GM12878 (cell line): Measurements from ENCODE around the gene TNFSF12. TPM values are rescaled to one million over a fixed set of nuclear protein-coding genes. Genes with fewer than 3 reads are reported as not detected.

Source experiments
- ATAC-seq: fragments of 200-7000 bp; cut with Tn5 transposase; 3 replicates; pipeline ENCODE4 v1.9.1; 2020; ENCODE audit warnings: mild to moderate bottlenecking, moderate library complexity
- BruUV-seq: library from RNA; stranded (reverse); fragments of 400-500 nt; replicated peaks from 2 replicates; lab custom pipeline; 2021; lab: Mats Ljungman, UMichigan
- CTCF ChIA-PET: fragments of 300-600 bp; sonication (Branson Sonifier 250); formaldehyde crosslinking; extraction: SDS; loops from one replicate; lab custom pipeline; 2021; ENCODE audit warnings: inconsistent platforms; lab: Yijun Ruan, JAX
- POLR2A ChIA-PET: fragments of 350-600 bp; formaldehyde crosslinking; extraction: SDS; loops from one replicate; lab custom pipeline; 2021; ENCODE audit warnings: inconsistent platforms; lab: Charles Lee
- RAD21 ChIA-PET: fragments of 300-600 bp; sonication (Branson Sonifier 250); formaldehyde crosslinking; loops from one replicate; lab custom pipeline; 2023; ENCODE audit warnings: antibody characterized with exemption; ENCODE audit not compliant: unreplicated experiment; lab: Charles Lee
- SMC1A ChIA-PET: fragments of 300-600 bp; sonication (Branson Sonifier 250); formaldehyde crosslinking; loops from one replicate; lab custom pipeline; 2023; ENCODE audit not compliant: unreplicated experiment, uncharacterized antibody; lab: Charles Lee
- DNase-seq: peaks from one replicate; pipeline ENCODE4 v3.0.0-alpha.2; 2011; ENCODE audit warnings: low read depth, low spot score
- FAIRE-seq: peaks from 3 replicates; lab custom pipeline; 2011; peaks lifted over from hg19 to GRCh38; lab: Jason Lieb, UNC
- H2AFZ ChIP-seq: 2 replicates; pipeline ENCODE4 v1.6.0; 2011; ENCODE audit warnings: low read depth, low read length, control low read depth; ENCODE audit not compliant: control insufficient read depth
- H3K27ac ChIP-seq: 2 replicates; pipeline ENCODE4 v1.5.1; 2011; ENCODE audit warnings: control low read depth; ENCODE audit not compliant: control insufficient read depth, insufficient read depth
- H3K27me3 ChIP-seq, 2 experiments: replicated peaks in 1 of 2; 2 replicates each; pipeline versions ENCODE4 v1.6.0 to v1.6.1; 2011; ENCODE audit warnings: low read length in 1 of 2; ENCODE audit not compliant: control insufficient read depth in 2 of 2, insufficient read depth in 2 of 2
- H3K36me3 ChIP-seq, 2 experiments: 2 replicates each; pipeline ENCODE4 v1.5.1; 2011; ENCODE audit warnings: low read length in 1 of 2; ENCODE audit not compliant: control insufficient read depth in 2 of 2, insufficient read depth in 2 of 2
- H3K4me1 ChIP-seq: 2 replicates; pipeline ENCODE4 v1.6.1; 2011; ENCODE audit warnings: mild to moderate bottlenecking, low read length, moderate library complexity, mixed read lengths; ENCODE audit not compliant: control insufficient read depth, insufficient read depth
- H3K4me2 ChIP-seq: 2 replicates; pipeline ENCODE4 v1.6.0; 2011; ENCODE audit warnings: control low read depth; ENCODE audit not compliant: control insufficient read depth, insufficient read depth
- H3K4me3 ChIP-seq: fragments of 200-600 bp; sonication (generic); 2 replicates; pipeline ENCODE4 v1.5.1; 2016
- H3K79me2 ChIP-seq: 2 replicates; pipeline ENCODE4 v1.6.0; 2011; ENCODE audit warnings: low read length; ENCODE audit not compliant: control insufficient read depth, insufficient read depth
- H3K9ac ChIP-seq: 2 replicates; pipeline ENCODE4 v1.8.0; 2011; ENCODE audit warnings: low read length, control low read depth, mixed read lengths; ENCODE audit not compliant: control insufficient read depth, insufficient read depth
- H3K9me3 ChIP-seq: replicated peaks from 3 replicates; pipeline ENCODE4 v1.5.1; 2011; ENCODE audit warnings: mild to moderate bottlenecking, low read length; ENCODE audit not compliant: control insufficient read depth, insufficient read depth
- H4K20me1 ChIP-seq: 2 replicates; pipeline ENCODE4 v1.6.0; 2011; ENCODE audit not compliant: control insufficient read depth, insufficient read depth
- BACH1 ChIP-seq: fragments of 450-650 bp; IDR thresholded peaks from 2 replicates; pipeline ENCODE4 v1.6.1; 2017; ENCODE audit warnings: mild to moderate bottlenecking, borderline replicate concordance
- EGR1 ChIP-seq, 2 experiments: IDR thresholded peaks; 1 replicate in 1 of 2; 2 replicates in 1 of 2; pipeline ENCODE4 v1.6.1; 2011 to 2012; ENCODE audit warnings: low read depth in 2 of 2, low read length in 2 of 2, borderline replicate concordance in 1 of 2, mild to moderate bottlenecking in 1 of 2, moderate library complexity in 1 of 2
- MAX ChIP-seq: IDR thresholded peaks from 2 replicates; pipeline ENCODE4 v1.6.1; 2012; ENCODE audit warnings: low read depth, low read length, improper control_type of control experiment
- NFYB ChIP-seq: IDR thresholded peaks from 2 replicates; pipeline ENCODE4 v1.6.1; 2011; ENCODE audit warnings: low read depth, mild to moderate bottlenecking, low read length, improper control_type of control experiment, moderate library complexity; ENCODE audit not compliant: insufficient read depth
- NR2C1 ChIP-seq: fragments of 450-650 bp; IDR thresholded peaks from 2 replicates; pipeline ENCODE4 v1.6.1; 2017; ENCODE audit warnings: antibody characterized with exemption, mild to moderate bottlenecking, moderate library complexity
- POLR2A ChIP-seq: IDR thresholded peaks from 2 replicates; pipeline ENCODE4 v1.6.1; 2011; ENCODE audit warnings: low read depth, mild to moderate bottlenecking, low read length
- POLR2AphosphoS5 ChIP-seq: IDR thresholded peaks from 2 replicates; pipeline ENCODE4 v1.6.1; 2011; ENCODE audit warnings: mild to moderate bottlenecking, low read length, inconsistent platforms
- POU2F2 ChIP-seq: IDR thresholded peaks from 3 replicates; pipeline ENCODE4 v1.6.1; 2011; ENCODE audit warnings: low read depth, mild to moderate bottlenecking, low read length, borderline replicate concordance
- SMAD5 ChIP-seq: IDR thresholded peaks from 2 replicates; pipeline ENCODE4 v1.6.1; 2016; ENCODE audit warnings: antibody characterized with exemption, low read depth
- STAT3 ChIP-seq: IDR thresholded peaks from 2 replicates; pipeline ENCODE4 v1.6.1; 2011; ENCODE audit warnings: low read depth, low read length, improper control_type of control experiment
- WGBS: methylation state at CpG from one replicate; pipeline ENCODE4 v1.1.6; 2016; ENCODE audit warnings: low lambda C conversion rate; ENCODE audit not compliant: insufficient replicate concordance, insufficient coverage; ENCODE audit errors: missing lambda C conversion rate; 5-methylcytosine and 5-hydroxymethylcytosine counted together
- in situ Hi-C: fragments of 300-500 bp; cut with MboI; formaldehyde crosslinking; loops from 9 replicates; pipeline ENCODE4 v1.14.3; 2018; ENCODE audit warnings: mixed read lengths
- intact Hi-C: fragments of 100-400 bp; cut with micrococcal nuclease; formaldehyde crosslinking; loops from one replicate; pipeline ENCODE4 v1.14.2; 2022; ENCODE audit not compliant: unreplicated experiment
- polyA plus RNA-seq, 11 experiments: library from polyadenylated mRNA; depleted of rRNA in 4 of 11; unstranded in 6 of 11; stranded (reverse) in 5 of 11; fragments of >200 nt; fragmentation: Nextera tagmentation in 4 of 11; fragmentation: Illumina TruSeq in 1 of 11; extraction: Ambion mirVana in 4 of 11; extraction: Trizol in 1 of 11; gene quantifications; 1 replicate in 1 of 11; 2 replicates in 10 of 11; pipeline versions ENCODE4 v1.2.1 to v1.2.3, GENCODE V29; 2011 to 2016; ENCODE audit warnings: inconsistent platforms in 2 of 11, missing spikeins in 2 of 11, low read depth in 1 of 11
- total RNA-seq, 4 experiments: library from RNA; depleted of rRNA in 3 of 4; stranded (reverse); fragments of >200 nt in 3 of 4; fragmentation: Illumina TruSeq in 1 of 4; extraction: Trizol in 1 of 4; gene quantifications; 2 replicates each; pipeline versions ENCODE4 v1.2.1 to v1.2.3, GENCODE V29; 2013 to 2021

Gene TNFSF12
- total and polyA plus RNA-seq, 10 of the 15 experiments (the other 5 are each of a cell fraction or from before 2014, with no cell fraction given), result 0.32 to 7.0 (median 2.6) TPM

- TF ChIP-seq MAX (no peak), NR2C1 (no peak), NFYB (no peak), BACH1 (no peak)
Observed at GRCh38 chr17:7574176-7574953, 25.5 kb downstream of the TNFSF12 start (continued).

- H3K4me1 ChIP-seq, result peaks cover 43% of the 10 kb centered on the region
- no peak overlapping the region for H3K27ac ChIP-seq
- H3K9me3 ChIP-seq, result no peaks in the 10 kb centered on the region
- no peaks in the 10 kb centered on the region for H3K27me3 ChIP-seq
- H3K36me3 ChIP-seq, result peaks cover 36 to 56% of the 10 kb centered on the region in 2 experiments
- peak overlapping the region; percentile 99; the same call in 1 of the 2 replicates for H3K9ac ChIP-seq
- peaks cover 25% of the 10 kb centered on the region for H4K20me1 ChIP-seq
- TF ChIP-seq POLR2AphosphoS5 (peak; percentile 66), EGR1 (IDR thresholded peaks at IDR 0.05; ENCODE audit: borderline replicate concordance in 1 of 2, low read depth in 2 of 2, low read length in 2 of 2) (no peak), SMAD5 (0 out of 2 replicates have a peak, but pooled peaks have one; percentile 27), POU2F2 (no peak; the same call in 2 of the 3 replicates), STAT3 (no peak), POLR2A (0 out of 2 replicates have a peak, but pooled peaks have one; percentile 27)
- ChIA-PET RAD21 (interaction anchor here (1.0 to 2.7 kb wide), 4 partner anchors 14 to 115 kb away, joined by 3 to 8 read pairs (median 4); partner anchors contain the start of genes SENP3 and TP53), CTCF (interaction anchor here (0.8 to 3.0 kb wide), 3 partner anchors 8 to 15 kb away, joined by 3 to 14 read pairs (median 5); partner anchors contain the start of genes MPDU1 and SENP3), SMC1A (interaction anchor here (0.8 to 2.2 kb wide), 4 partner anchors 8 to 112 kb away, joined by 3 to 6 read pairs (median 4); partner anchors contain the start of genes MPDU1, TP53 and WRAP53), POLR2A (interaction anchor here (0.5 to 5.1 kb wide), 4 partner anchors 9 to 143 kb away, joined by 4 to 39 read pairs (median 6); partner anchors contain the start of genes MPDU1 and TP53)
- BruUV-seq, result no TSS peak
- DNase-seq (no peak), ATAC-seq (no peak), FAIRE-seq (no peak)
- H3K4me2 ChIP-seq, result peak overlapping the region; percentile 84
- in situ Hi-C loops (no loop called here), intact Hi-C loops (no loop called here)
- WGBS, result 0% methylated on average over 1 of the region's 1 CpG
- H3K4me3 ChIP-seq, result peak overlapping the region; percentile 93
- H2AFZ ChIP-seq, result no peak overlapping the region
- peaks cover 61% of the 10 kb centered on the region for H3K79me2 ChIP-seq
Observed at GRCh38 chr17:7575481-7575883, 26.6 kb downstream of the TNFSF12 start.
